GM12873 (cell line): ENCODE results near the gene CSF3.

ENCODE experiments used
- CTCF ChIP-seq: IDR thresholded peaks from 2 replicates; pipeline ENCODE4 v1.5.1; 2012; ENCODE audit warnings: low read depth, mild to moderate bottlenecking, moderate library complexity, low read length, control low read depth; ENCODE audit not compliant: insufficient read depth; ENCODE audit errors: missing control alignments

CSF3 gene

GRCh38 chr17:40065769-40066510 is 50.7 kb downstream of the CSF3 start:
- no peak for TF ChIP-seq CTCF
